ENCODE measurements around the gene TIMM23B. TPM values are rescaled to one million over a fixed set of nuclear protein-coding genes. Genes with fewer than 3 reads are reported as not detected.
"Not testable (repeated sequence)": the region's sequence is repeated elsewhere in the genome, so short reads cannot be mapped to it uniquely, and the experiment has no call there.

Gene TIMM23B
- total RNA-seq (10 to 100 TPM; 14.1 to 26.8 (median 15.2) TPM), polyA plus RNA-seq (10 to 100 TPM in 1 of 2 donors, 1 to 10 TPM in 1; 8.7 to 11.7 TPM)
- long read RNA-seq, donor 1, transcript TIMM23B-201 (7 exons, 1,142 nt), result major isoform, 5 of 16 reads
- long read RNA-seq, donor 1, partial matches to known transcripts, result 1 of 16 reads
- long read RNA-seq, donor 1, other reads (novel, unspliced or antisense), result 9 of 16 reads
- long read RNA-seq, donor 2, partial matches to known transcripts, result 0 of 4 reads
- long read RNA-seq, donor 2, other reads (novel, unspliced or antisense), result 0 of 4 reads
- long read RNA-seq, donor 3, partial matches to known transcripts, result 0 of 5 reads
- long read RNA-seq, donor 3, other reads (novel, unspliced or antisense), result 2 of 5 reads

- H3K36me3 ChIP-seq; H3K27me3 ChIP-seq; intact Hi-C loops (cut with DNase I); H3K9me3 ChIP-seq; H3K4me1 ChIP-seq (ENCODE audit: insufficient read depth): not testable (repeated sequence)
- Histone ChIP-seq H3K27ac (peak within 1 kb of the TSS in 1 of 2 donors; percentile 38), H3K4me3 (peak within 1 kb of the TSS; percentile 87)
- DNase-seq, result peak; percentile 62 to 86 (median 71)
- WGBS, 3 donors, result 0% methylated on average over 75 to 81 of the region's 81 CpGs
Observed at GRCh38 chr10:49941447-49942338, at the start of gene TIMM23B, which contains the start of gene PARG. Gene TIMM23B (plus strand): TSS chr10:49942053. CDS start chr10:49942195, 142 bp downstream. Gene PARG (minus strand): TSS chr10:49942027. CDS start chr10:49941725, 302 bp downstream.

- intact Hi-C loops (cut with DNase I); H3K4me3 ChIP-seq; DNase-seq; H3K4me1 ChIP-seq (ENCODE audit: insufficient read depth); H3K36me3 ChIP-seq; H3K27ac ChIP-seq; H3K27me3 ChIP-seq; H3K9me3 ChIP-seq: not testable (repeated sequence)
- WGBS, 3 donors, result 9 to 50% (median 14%) methylated on average over 1 to 2 of the region's 2 CpGs
Observed at GRCh38 chr10:49899999-49900398, 41.9 kb upstream of the TIMM23B start.

- H3K36me3 ChIP-seq; DNase-seq; H3K4me3 ChIP-seq; H3K4me1 ChIP-seq (ENCODE audit: insufficient read depth); H3K27ac ChIP-seq; H3K9me3 ChIP-seq; H3K27me3 ChIP-seq; intact Hi-C loops (cut with DNase I): not testable (repeated sequence)
- WGBS, 3 donors, result 31 to 46% (median 42%) methylated on average over 2 to 3 of the region's 3 CpGs
Observed at GRCh38 chr10:49900406-49900805, 41.4 kb upstream of the TIMM23B start.

GRCh38 chr10:49903829-49904228 lies 38.0 kb upstream of the TIMM23B start:
- H3K36me3 ChIP-seq; H3K27ac ChIP-seq; H3K9me3 ChIP-seq; H3K4me3 ChIP-seq; DNase-seq; intact Hi-C loops (cut with DNase I); H3K27me3 ChIP-seq; H3K4me1 ChIP-seq (ENCODE audit: insufficient read depth): not testable (repeated sequence)
- 93 to 95% (median 95%) methylated on average over 3 of the region's 3 CpGs for WGBS, 3 donors

GRCh38 chr10:49908290-49909080 lies 33.4 kb upstream of the TIMM23B start:
- H3K4me3 ChIP-seq; H3K27me3 ChIP-seq; H3K27ac ChIP-seq; H3K9me3 ChIP-seq; DNase-seq; H3K4me1 ChIP-seq (ENCODE audit: insufficient read depth); intact Hi-C loops (cut with DNase I); H3K36me3 ChIP-seq: not testable (repeated sequence)
- 16 to 25% (median 21%) methylated on average over 4 of the region's 4 CpGs for WGBS, 3 donors

GRCh38 chr10:49910295-49910694 lies 31.6 kb upstream of the TIMM23B start:
- H3K36me3 ChIP-seq; H3K4me3 ChIP-seq; H3K9me3 ChIP-seq; intact Hi-C loops (cut with DNase I); DNase-seq; H3K27ac ChIP-seq; H3K4me1 ChIP-seq (ENCODE audit: insufficient read depth); H3K27me3 ChIP-seq: not testable (repeated sequence)
- no CpG with 5 or more reads among the region's 1 CpG for WGBS, 3 donors

GRCh38 chr10:49916451-49916850 lies 25.4 kb upstream of the TIMM23B start:
- H3K4me1 ChIP-seq (ENCODE audit: insufficient read depth); H3K4me3 ChIP-seq; H3K36me3 ChIP-seq; DNase-seq; H3K9me3 ChIP-seq; intact Hi-C loops (cut with DNase I); H3K27ac ChIP-seq; H3K27me3 ChIP-seq: not testable (repeated sequence)

- H3K9me3 ChIP-seq; DNase-seq; H3K36me3 ChIP-seq; H3K4me1 ChIP-seq (ENCODE audit: insufficient read depth); H3K4me3 ChIP-seq; H3K27ac ChIP-seq; intact Hi-C loops (cut with DNase I); H3K27me3 ChIP-seq: not testable (repeated sequence)
Observed at GRCh38 chr10:49917927-49918326, 23.9 kb upstream of the TIMM23B start.

GRCh38 chr10:49922041-49922440 lies 19.8 kb upstream of the TIMM23B start:
- H3K27ac ChIP-seq; H3K4me3 ChIP-seq; H3K27me3 ChIP-seq; H3K9me3 ChIP-seq; H3K36me3 ChIP-seq; DNase-seq; intact Hi-C loops (cut with DNase I); H3K4me1 ChIP-seq (ENCODE audit: insufficient read depth): not testable (repeated sequence)
- 50 to 58% (median 57%) methylated on average over 4 of the region's 4 CpGs for WGBS, 3 donors

- 91 to 100% (median 93%) methylated on average over 2 to 4 of the region's 4 CpGs for WGBS, 3 donors
- DNase-seq; H3K4me3 ChIP-seq; H3K27me3 ChIP-seq; intact Hi-C loops (cut with DNase I); H3K4me1 ChIP-seq (ENCODE audit: insufficient read depth); H3K36me3 ChIP-seq; H3K9me3 ChIP-seq; H3K27ac ChIP-seq: not testable (repeated sequence)
Observed at GRCh38 chr10:49923572-49923971, 18.3 kb upstream of the TIMM23B start.

GRCh38 chr10:49931276-49931675 lies 10.6 kb upstream of the TIMM23B start:
- DNase-seq; H3K9me3 ChIP-seq; intact Hi-C loops (cut with DNase I); H3K4me3 ChIP-seq; H3K27me3 ChIP-seq; H3K4me1 ChIP-seq (ENCODE audit: insufficient read depth); H3K36me3 ChIP-seq; H3K27ac ChIP-seq: not testable (repeated sequence)
- 92 to 96% (median 96%) methylated on average over 4 to 5 of the region's 5 CpGs for WGBS, 3 donors
